WTC11 (cell line): ENCODE results near the gene SLC25A38.
"Not testable (repeated sequence)": the region's sequence is repeated elsewhere in the genome, so short reads cannot be mapped to it uniquely, and the experiment has no call there.

Source experiments
- CBFB ChIP-seq: sonication (generic); formaldehyde crosslinking; IDR thresholded peaks from 2 replicates; pipeline ENCODE4 v1.8.1; 2022; ENCODE audit warnings: mild to moderate bottlenecking, low read depth, missing genetic modification reagents
- ESRRA ChIP-seq: sonication (generic); formaldehyde crosslinking; IDR thresholded peaks from 2 replicates; pipeline ENCODE4 v1.8.1; 2022; ENCODE audit warnings: mild to moderate bottlenecking, missing genetic modification reagents, borderline replicate concordance
- MYBL2 ChIP-seq: sonication (generic); formaldehyde crosslinking; IDR thresholded peaks from 2 replicates; pipeline ENCODE4 v1.8.1; 2023; ENCODE audit warnings: mild to moderate bottlenecking, moderate library complexity, missing genetic modification reagents
- ZNF263 ChIP-seq: sonication (generic); formaldehyde crosslinking; IDR thresholded peaks from 2 replicates; pipeline ENCODE4 v1.8.1; 2022; ENCODE audit warnings: low read depth, mild to moderate bottlenecking, moderate library complexity, missing genetic modification reagents
- TF ChIP-seq, protein P1 (sequence below): fragments of 200-600 bp; IDR thresholded peaks from 2 replicates; pipeline ENCODE4 v1.8.0; 2022; ENCODE audit warnings: antibody characterized with exemption
- TF ChIP-seq, protein P2 (sequence below): sonication (generic); formaldehyde crosslinking; conservative IDR thresholded peaks from 2 replicates; pipeline ENCODE4 v1.8.1; 2023; ENCODE audit warnings: mild to moderate bottlenecking, low read depth, missing genetic modification reagents, moderate library complexity
- TF ChIP-seq, protein P3 (sequence below): sonication (generic); formaldehyde crosslinking; IDR thresholded peaks from 2 replicates; pipeline ENCODE4 v1.8.1; 2022; ENCODE audit warnings: missing genetic modification reagents, borderline replicate concordance
- TF ChIP-seq, protein P4 (sequence below): sonication (generic); formaldehyde crosslinking; IDR thresholded peaks from 2 replicates; pipeline ENCODE4 v1.8.0; 2023; ENCODE audit warnings: missing genetic modification reagents
- TF ChIP-seq, protein P5 (sequence below): fragments of 250-450 bp; sonication (Bioruptor Pico); IDR thresholded peaks from 2 replicates; pipeline ENCODE4 v1.9.0; 2021; ENCODE audit warnings: mild to moderate bottlenecking
- TF ChIP-seq, protein P6 (sequence below): sonication (generic); formaldehyde crosslinking; IDR thresholded peaks from 2 replicates; pipeline ENCODE4 v1.8.0; 2022; ENCODE audit warnings: mild to moderate bottlenecking, missing genetic modification reagents
- TF ChIP-seq, protein P7 (sequence below): sonication (generic); formaldehyde crosslinking; IDR thresholded peaks from 2 replicates; pipeline ENCODE4 v1.8.1; 2022; ENCODE audit warnings: mild to moderate bottlenecking, moderate library complexity, missing genetic modification reagents
- TF ChIP-seq, protein P8 (sequence below): fragments of 250-450 bp; sonication (Bioruptor Pico); IDR thresholded peaks from 2 replicates; pipeline ENCODE4 v2.1.2; 2022; ENCODE audit warnings: mild to moderate bottlenecking, moderate library complexity

DNA sequence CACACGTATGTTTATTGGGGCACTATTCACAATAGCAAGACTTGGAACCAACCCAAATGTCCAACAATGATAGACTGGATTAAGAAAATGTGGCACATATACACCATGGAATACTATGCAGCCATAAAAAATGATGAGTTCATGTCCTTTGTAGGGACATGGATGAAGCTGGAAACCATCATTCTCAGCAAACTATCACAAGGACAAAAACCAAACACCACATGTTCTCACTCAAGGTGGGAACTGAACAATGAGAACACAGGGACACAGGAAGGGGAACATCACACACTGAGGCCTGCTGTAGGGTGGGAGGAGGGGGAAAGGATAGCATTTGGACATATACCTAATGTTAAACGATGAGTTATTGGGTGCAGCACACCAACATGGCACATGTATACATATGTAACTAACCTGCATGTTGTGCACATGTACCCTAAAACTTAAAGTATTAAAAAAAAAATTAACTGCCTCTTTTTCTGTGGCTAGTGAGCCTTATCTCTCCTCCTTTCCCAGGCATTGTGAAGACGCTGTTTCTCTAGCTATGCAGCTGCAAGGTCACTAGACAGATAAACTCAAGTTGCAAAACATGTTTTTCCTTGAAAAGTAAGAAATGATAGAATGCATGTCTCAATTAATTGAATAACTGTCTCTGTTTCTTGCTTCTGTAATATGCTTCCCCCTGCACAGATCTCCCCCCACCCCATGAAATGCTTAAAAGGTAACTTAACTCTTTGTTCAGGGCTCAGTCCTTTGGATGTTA lies 29.8 kb upstream of the SLC25A38 start:
- TF ChIP-seq, protein P1, sequence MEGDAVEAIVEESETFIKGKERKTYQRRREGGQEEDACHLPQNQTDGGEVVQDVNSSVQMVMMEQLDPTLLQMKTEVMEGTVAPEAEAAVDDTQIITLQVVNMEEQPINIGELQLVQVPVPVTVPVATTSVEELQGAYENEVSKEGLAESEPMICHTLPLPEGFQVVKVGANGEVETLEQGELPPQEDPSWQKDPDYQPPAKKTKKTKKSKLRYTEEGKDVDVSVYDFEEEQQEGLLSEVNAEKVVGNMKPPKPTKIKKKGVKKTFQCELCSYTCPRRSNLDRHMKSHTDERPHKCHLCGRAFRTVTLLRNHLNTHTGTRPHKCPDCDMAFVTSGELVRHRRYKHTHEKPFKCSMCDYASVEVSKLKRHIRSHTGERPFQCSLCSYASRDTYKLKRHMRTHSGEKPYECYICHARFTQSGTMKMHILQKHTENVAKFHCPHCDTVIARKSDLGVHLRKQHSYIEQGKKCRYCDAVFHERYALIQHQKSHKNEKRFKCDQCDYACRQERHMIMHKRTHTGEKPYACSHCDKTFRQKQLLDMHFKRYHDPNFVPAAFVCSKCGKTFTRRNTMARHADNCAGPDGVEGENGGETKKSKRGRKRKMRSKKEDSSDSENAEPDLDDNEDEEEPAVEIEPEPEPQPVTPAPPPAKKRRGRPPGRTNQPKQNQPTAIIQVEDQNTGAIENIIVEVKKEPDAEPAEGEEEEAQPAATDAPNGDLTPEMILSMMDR: not testable (repeated sequence)
- not testable (repeated sequence) for TF ChIP-seq CBFB, ZNF263, ESRRA, MYBL2 (CRISPR knock-in tag)
- TF ChIP-seq, protein P2, sequence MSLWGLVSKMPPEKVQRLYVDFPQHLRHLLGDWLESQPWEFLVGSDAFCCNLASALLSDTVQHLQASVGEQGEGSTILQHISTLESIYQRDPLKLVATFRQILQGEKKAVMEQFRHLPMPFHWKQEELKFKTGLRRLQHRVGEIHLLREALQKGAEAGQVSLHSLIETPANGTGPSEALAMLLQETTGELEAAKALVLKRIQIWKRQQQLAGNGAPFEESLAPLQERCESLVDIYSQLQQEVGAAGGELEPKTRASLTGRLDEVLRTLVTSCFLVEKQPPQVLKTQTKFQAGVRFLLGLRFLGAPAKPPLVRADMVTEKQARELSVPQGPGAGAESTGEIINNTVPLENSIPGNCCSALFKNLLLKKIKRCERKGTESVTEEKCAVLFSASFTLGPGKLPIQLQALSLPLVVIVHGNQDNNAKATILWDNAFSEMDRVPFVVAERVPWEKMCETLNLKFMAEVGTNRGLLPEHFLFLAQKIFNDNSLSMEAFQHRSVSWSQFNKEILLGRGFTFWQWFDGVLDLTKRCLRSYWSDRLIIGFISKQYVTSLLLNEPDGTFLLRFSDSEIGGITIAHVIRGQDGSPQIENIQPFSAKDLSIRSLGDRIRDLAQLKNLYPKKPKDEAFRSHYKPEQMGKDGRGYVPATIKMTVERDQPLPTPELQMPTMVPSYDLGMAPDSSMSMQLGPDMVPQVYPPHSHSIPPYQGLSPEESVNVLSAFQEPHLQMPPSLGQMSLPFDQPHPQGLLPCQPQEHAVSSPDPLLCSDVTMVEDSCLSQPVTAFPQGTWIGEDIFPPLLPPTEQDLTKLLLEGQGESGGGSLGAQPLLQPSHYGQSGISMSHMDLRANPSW (CRISPR knock-in tag): not testable (repeated sequence)
- TF ChIP-seq, protein P3, sequence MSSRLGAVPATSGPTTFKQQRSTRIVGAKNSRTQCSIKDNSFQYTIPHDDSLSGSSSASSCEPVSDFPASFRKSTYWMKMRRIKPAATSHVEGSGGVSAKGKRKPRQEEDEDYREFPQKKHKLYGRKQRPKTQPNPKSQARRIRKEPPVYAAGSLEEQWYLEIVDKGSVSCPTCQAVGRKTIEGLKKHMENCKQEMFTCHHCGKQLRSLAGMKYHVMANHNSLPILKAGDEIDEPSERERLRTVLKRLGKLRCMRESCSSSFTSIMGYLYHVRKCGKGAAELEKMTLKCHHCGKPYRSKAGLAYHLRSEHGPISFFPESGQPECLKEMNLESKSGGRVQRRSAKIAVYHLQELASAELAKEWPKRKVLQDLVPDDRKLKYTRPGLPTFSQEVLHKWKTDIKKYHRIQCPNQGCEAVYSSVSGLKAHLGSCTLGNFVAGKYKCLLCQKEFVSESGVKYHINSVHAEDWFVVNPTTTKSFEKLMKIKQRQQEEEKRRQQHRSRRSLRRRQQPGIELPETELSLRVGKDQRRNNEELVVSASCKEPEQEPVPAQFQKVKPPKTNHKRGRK (CRISPR knock-in tag): not testable (repeated sequence)
- TF ChIP-seq, protein P4, sequence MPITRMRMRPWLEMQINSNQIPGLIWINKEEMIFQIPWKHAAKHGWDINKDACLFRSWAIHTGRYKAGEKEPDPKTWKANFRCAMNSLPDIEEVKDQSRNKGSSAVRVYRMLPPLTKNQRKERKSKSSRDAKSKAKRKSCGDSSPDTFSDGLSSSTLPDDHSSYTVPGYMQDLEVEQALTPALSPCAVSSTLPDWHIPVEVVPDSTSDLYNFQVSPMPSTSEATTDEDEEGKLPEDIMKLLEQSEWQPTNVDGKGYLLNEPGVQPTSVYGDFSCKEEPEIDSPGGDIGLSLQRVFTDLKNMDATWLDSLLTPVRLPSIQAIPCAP (CRISPR knock-in tag): not testable (repeated sequence)
- TF ChIP-seq, protein P5, sequence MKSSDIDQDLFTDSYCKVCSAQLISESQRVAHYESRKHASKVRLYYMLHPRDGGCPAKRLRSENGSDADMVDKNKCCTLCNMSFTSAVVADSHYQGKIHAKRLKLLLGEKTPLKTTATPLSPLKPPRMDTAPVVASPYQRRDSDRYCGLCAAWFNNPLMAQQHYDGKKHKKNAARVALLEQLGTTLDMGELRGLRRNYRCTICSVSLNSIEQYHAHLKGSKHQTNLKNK (CRISPR knock-in tag): not testable (repeated sequence)
- TF ChIP-seq, protein P6, sequence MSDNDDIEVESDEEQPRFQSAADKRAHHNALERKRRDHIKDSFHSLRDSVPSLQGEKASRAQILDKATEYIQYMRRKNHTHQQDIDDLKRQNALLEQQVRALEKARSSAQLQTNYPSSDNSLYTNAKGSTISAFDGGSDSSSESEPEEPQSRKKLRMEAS: not testable (repeated sequence)
- TF ChIP-seq, protein P7, sequence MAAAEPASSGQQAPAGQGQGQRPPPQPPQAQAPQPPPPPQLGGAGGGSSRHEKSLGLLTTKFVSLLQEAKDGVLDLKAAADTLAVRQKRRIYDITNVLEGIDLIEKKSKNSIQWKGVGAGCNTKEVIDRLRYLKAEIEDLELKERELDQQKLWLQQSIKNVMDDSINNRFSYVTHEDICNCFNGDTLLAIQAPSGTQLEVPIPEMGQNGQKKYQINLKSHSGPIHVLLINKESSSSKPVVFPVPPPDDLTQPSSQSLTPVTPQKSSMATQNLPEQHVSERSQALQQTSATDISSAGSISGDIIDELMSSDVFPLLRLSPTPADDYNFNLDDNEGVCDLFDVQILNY (CRISPR knock-in tag): not testable (repeated sequence)
- TF ChIP-seq, protein P8, sequence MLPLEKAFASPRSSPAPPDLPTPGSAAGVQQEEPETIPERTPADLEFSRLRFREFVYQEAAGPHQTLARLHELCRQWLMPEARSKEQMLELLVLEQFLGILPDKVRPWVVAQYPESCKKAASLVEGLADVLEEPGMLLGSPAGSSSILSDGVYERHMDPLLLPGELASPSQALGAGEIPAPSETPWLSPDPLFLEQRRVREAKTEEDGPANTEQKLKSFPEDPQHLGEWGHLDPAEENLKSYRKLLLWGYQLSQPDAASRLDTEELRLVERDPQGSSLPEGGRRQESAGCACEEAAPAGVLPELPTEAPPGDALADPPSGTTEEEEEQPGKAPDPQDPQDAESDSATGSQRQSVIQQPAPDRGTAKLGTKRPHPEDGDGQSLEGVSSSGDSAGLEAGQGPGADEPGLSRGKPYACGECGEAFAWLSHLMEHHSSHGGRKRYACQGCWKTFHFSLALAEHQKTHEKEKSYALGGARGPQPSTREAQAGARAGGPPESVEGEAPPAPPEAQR: not testable (repeated sequence)
